RWPE1 (cell line): ENCODE data around the gene AGTPBP1.

Source experiments
- CTCF ChIA-PET: fragments of 350-600 bp; sonication (Branson Sonifier 250); formaldehyde crosslinking; extraction: SDS; loops from one replicate; lab custom pipeline; 2021; lab: Yijun Ruan, JAX
- POLR2A ChIA-PET: fragments of 400-600 bp; formaldehyde crosslinking; extraction: SDS; loops from one replicate; lab custom pipeline; 2020; ENCODE audit warnings: antibody characterized with exemption; ENCODE audit not compliant: low non-redundant PET; lab: Yijun Ruan, JAX
- DNase-seq: peaks from one replicate; pipeline ENCODE4 v3.0.0; 2012; ENCODE audit warnings: low spot score
- H3K27ac ChIP-seq: fragments of 450-650 bp; 2 replicates; pipeline ENCODE4 v1.5.1; 2017
- CTCF ChIP-seq: fragments of 450-650 bp; conservative IDR thresholded peaks from 2 replicates; pipeline ENCODE4 v1.5.1; 2017; ENCODE audit warnings: low read depth, mild to moderate bottlenecking

AGTPBP1 gene

GRCh38 chr9:85702726-85703289, 38.9 kb downstream of the AGTPBP1 start:
- no peak for TF ChIP-seq CTCF
- no peak overlapping the region for H3K27ac ChIP-seq
- ChIA-PET POLR2A (no interaction called here), CTCF (no interaction called here)
- DNase-seq, result no peak

- DNase-seq, result no peak
- CTCF ChIA-PET, result no interaction called here
- H3K27ac ChIP-seq, result no peak overlapping the region
- no peak for TF ChIP-seq CTCF
- POLR2A ChIA-PET, result no interaction called here
Measured at GRCh38 chr9:85702191-85702590, 39.6 kb downstream of the AGTPBP1 start.

- H3K27ac ChIP-seq, result no peak overlapping the region
- ChIA-PET POLR2A (no interaction called here), CTCF (interaction anchor here (1.4 kb wide), 1 partner anchor 87 kb away, joined by 3 read pairs; no protein-coding TSS in a partner anchor)
- TF ChIP-seq CTCF, result no peak
- DNase-seq, result no peak
Measured at GRCh38 chr9:85700330-85700729, 41.4 kb downstream of the AGTPBP1 start.

GRCh38 chr9:85688361-85688760, 53.4 kb downstream of the AGTPBP1 start:
- ChIA-PET CTCF (interaction anchor here (0.7 kb wide), 1 partner anchor 10 kb away, joined by 3 read pairs; no protein-coding TSS in a partner anchor), POLR2A (no interaction called here)
- no peak for DNase-seq
- H3K27ac ChIP-seq, result no peak overlapping the region
- TF ChIP-seq CTCF, result no peak

- TF ChIP-seq CTCF, result no peak
- no peak overlapping the region for H3K27ac ChIP-seq
- POLR2A ChIA-PET, result no interaction called here
- CTCF ChIA-PET, result no interaction called here
- DNase-seq, result no peak
Measured at GRCh38 chr9:85685081-85685480, 56.7 kb downstream of the AGTPBP1 start.

GRCh38 chr9:85676790-85677189, 65.0 kb downstream of the AGTPBP1 start:
- no peak for TF ChIP-seq CTCF
- H3K27ac ChIP-seq, result no peak overlapping the region
- DNase-seq, result no peak
- POLR2A ChIA-PET, result no interaction called here
- CTCF ChIA-PET, result interaction anchor here (0.6 kb wide), 1 partner anchor 21 kb away, joined by 3 read pairs; no protein-coding TSS in a partner anchor
